HepG2 (cell line): ENCODE measurements around the gene PRSS33. TPM values are rescaled to one million over a fixed set of nuclear protein-coding genes. Genes with fewer than 3 reads are reported as not detected.

ENCODE experiments used
- BRD4 ChIP-seq: sonication (generic); formaldehyde crosslinking; IDR thresholded peaks from 2 replicates; pipeline ENCODE4 v1.4.0; 2020; ENCODE audit warnings: missing genetic modification reagents
- ELF3 ChIP-seq: IDR thresholded peaks from 2 replicates; pipeline ENCODE4 v1.6.1; 2016; ENCODE audit warnings: missing genetic modification reagents, missing compliant biosample characterization
- ERF ChIP-seq: IDR thresholded peaks from 2 replicates; pipeline ENCODE4 v1.6.1; 2018; ENCODE audit warnings: missing biosample characterization, missing genetic modification reagents
- HCFC1 ChIP-seq: fragments of 150-350 bp; IDR thresholded peaks from 2 replicates; pipeline ENCODE4 v1.6.1; 2014; ENCODE audit warnings: low read depth, low read length
- KDM4B ChIP-seq: sonication (generic); formaldehyde crosslinking; IDR thresholded peaks from 2 replicates; pipeline ENCODE4 v1.4.0; 2020; ENCODE audit warnings: missing genetic modification reagents
- NCOA1 ChIP-seq: sonication (generic); formaldehyde crosslinking; IDR thresholded peaks from 2 replicates; pipeline ENCODE4 v1.9.0; 2021; ENCODE audit warnings: missing genetic modification reagents
- PHF21A ChIP-seq: sonication (generic); formaldehyde crosslinking; IDR thresholded peaks from 2 replicates; pipeline ENCODE4 v1.5.0; 2020; ENCODE audit warnings: mild to moderate bottlenecking, missing genetic modification reagents
- POLR2A ChIP-seq, 2 experiments: IDR thresholded peaks; 2 replicates each; pipeline ENCODE4 v1.6.1; 2011; ENCODE audit warnings: low read depth in 2 of 2, low read length in 2 of 2, mild to moderate bottlenecking in 1 of 2, moderate library complexity in 1 of 2; ENCODE audit not compliant: insufficient read depth in 1 of 2
- ZBTB21 ChIP-seq: sonication (generic); formaldehyde crosslinking; IDR thresholded peaks from 2 replicates; pipeline ENCODE4 v1.4.0; 2020; ENCODE audit warnings: missing genetic modification reagents
- ZFP36L2 ChIP-seq: sonication (generic); formaldehyde crosslinking; IDR thresholded peaks from 2 replicates; pipeline ENCODE4 v1.4.0; 2020; ENCODE audit warnings: missing genetic modification reagents
- ZNF775 ChIP-seq: sonication (generic); formaldehyde crosslinking; IDR thresholded peaks from 2 replicates; pipeline ENCODE4 v1.4.0; 2020; ENCODE audit warnings: missing genetic modification reagents, mild to moderate bottlenecking, moderate library complexity, borderline replicate concordance
- ZNF878 ChIP-seq: sonication (generic); formaldehyde crosslinking; IDR thresholded peaks from 2 replicates; pipeline ENCODE4 v1.8.1; 2023; ENCODE audit warnings: mild to moderate bottlenecking, missing genetic modification reagents, moderate library complexity
- polyA plus RNA-seq, 8 experiments: library from polyadenylated mRNA; depleted of rRNA in 3 of 8; stranded (reverse) in 7 of 8; unstranded in 1 of 8; fragments of >200 nt; fragmentation: Illumina TruSeq in 4 of 8; extraction: Trizol in 4 of 8; gene quantifications; 2 replicates each; pipeline versions ENCODE4 v1.2.1 to v1.2.3, GENCODE V29; 2011 to 2016; ENCODE audit warnings: low read depth in 4 of 8, missing spikeins in 1 of 8, mixed read lengths in 1 of 8; ENCODE audit not compliant: insufficient read depth in 1 of 8
- total RNA-seq, 5 experiments: library from RNA; depleted of rRNA; stranded (reverse); fragments of >200 nt; fragmentation: Illumina TruSeq; extraction: Trizol; gene quantifications; 2 replicates each; pipeline ENCODE4 v1.2.3, GENCODE V29; 2016; ENCODE audit warnings: low read depth in 1 of 5
- TF ChIP-seq, protein P1 (sequence below), 2 experiments: sonication (generic) in 1 of 2; formaldehyde crosslinking in 1 of 2; IDR thresholded peaks; 2 replicates each; pipeline versions ENCODE4 v1.4.0 to v1.6.1; 2016 to 2020; ENCODE audit warnings: borderline replicate concordance in 1 of 2, low read depth in 1 of 2, mild to moderate bottlenecking in 1 of 2, missing genetic modification reagents in 1 of 2
- TF ChIP-seq, protein P2 (sequence below): IDR thresholded peaks from 2 replicates; pipeline ENCODE4 v1.4.0; 2020; ENCODE audit warnings: mild to moderate bottlenecking, missing genetic modification reagents
- TF ChIP-seq, protein P3 (sequence below): sonication (generic); formaldehyde crosslinking; IDR thresholded peaks from 2 replicates; pipeline ENCODE4 v1.4.0; 2020; ENCODE audit warnings: missing genetic modification reagents
- TF ChIP-seq, protein P4 (sequence below): sonication (generic); formaldehyde crosslinking; IDR thresholded peaks from 2 replicates; pipeline ENCODE4 v1.4.0; 2020; ENCODE audit warnings: missing genetic modification reagents

PRSS33 gene
- total and polyA plus RNA-seq, 2 of the 13 experiments (the other 11 are each of a cell fraction or from before 2014, with no cell fraction given): not detected

- TF ChIP-seq, protein P1, sequence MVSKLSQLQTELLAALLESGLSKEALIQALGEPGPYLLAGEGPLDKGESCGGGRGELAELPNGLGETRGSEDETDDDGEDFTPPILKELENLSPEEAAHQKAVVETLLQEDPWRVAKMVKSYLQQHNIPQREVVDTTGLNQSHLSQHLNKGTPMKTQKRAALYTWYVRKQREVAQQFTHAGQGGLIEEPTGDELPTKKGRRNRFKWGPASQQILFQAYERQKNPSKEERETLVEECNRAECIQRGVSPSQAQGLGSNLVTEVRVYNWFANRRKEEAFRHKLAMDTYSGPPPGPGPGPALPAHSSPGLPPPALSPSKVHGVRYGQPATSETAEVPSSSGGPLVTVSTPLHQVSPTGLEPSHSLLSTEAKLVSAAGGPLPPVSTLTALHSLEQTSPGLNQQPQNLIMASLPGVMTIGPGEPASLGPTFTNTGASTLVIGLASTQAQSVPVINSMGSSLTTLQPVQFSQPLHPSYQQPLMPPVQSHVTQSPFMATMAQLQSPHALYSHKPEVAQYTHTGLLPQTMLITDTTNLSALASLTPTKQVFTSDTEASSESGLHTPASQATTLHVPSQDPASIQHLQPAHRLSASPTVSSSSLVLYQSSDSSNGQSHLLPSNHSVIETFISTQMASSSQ (IDR thresholded peaks at IDR 0.05; ENCODE audit: low read depth): no peak
- TF ChIP-seq, protein P1 (CRISPR knock-in tag; IDR thresholded peaks at IDR 0.05; ENCODE audit: borderline replicate concordance): 0 out of 2 replicates have a peak, but pooled peaks have one; percentile 25
- TF ChIP-seq KDM4B (CRISPR knock-in tag): peak; percentile 75; the same call in 1 of the 2 replicates
- no peak for TF ChIP-seq ZNF775 (CRISPR knock-in tag)
- 0 out of 2 replicates have a peak, but pooled peaks have one; percentile 31 for TF ChIP-seq ZFP36L2 (CRISPR knock-in tag)
- TF ChIP-seq ZNF878 (CRISPR knock-in tag): no peak
- TF ChIP-seq HCFC1: peak; percentile 37
- TF ChIP-seq ERF (CRISPR knock-in tag): peak; percentile 53; the same call in 1 of the 2 replicates
- TF ChIP-seq ZBTB21 (CRISPR knock-in tag): no peak
- no peak for TF ChIP-seq PHF21A (CRISPR knock-in tag)
- TF ChIP-seq BRD4 (CRISPR knock-in tag): peak; percentile 94
- peak; percentile 70 for TF ChIP-seq NCOA1 (CRISPR knock-in tag)
- no peak for TF ChIP-seq ELF3 (CRISPR knock-in tag)
- TF ChIP-seq, protein P2, sequence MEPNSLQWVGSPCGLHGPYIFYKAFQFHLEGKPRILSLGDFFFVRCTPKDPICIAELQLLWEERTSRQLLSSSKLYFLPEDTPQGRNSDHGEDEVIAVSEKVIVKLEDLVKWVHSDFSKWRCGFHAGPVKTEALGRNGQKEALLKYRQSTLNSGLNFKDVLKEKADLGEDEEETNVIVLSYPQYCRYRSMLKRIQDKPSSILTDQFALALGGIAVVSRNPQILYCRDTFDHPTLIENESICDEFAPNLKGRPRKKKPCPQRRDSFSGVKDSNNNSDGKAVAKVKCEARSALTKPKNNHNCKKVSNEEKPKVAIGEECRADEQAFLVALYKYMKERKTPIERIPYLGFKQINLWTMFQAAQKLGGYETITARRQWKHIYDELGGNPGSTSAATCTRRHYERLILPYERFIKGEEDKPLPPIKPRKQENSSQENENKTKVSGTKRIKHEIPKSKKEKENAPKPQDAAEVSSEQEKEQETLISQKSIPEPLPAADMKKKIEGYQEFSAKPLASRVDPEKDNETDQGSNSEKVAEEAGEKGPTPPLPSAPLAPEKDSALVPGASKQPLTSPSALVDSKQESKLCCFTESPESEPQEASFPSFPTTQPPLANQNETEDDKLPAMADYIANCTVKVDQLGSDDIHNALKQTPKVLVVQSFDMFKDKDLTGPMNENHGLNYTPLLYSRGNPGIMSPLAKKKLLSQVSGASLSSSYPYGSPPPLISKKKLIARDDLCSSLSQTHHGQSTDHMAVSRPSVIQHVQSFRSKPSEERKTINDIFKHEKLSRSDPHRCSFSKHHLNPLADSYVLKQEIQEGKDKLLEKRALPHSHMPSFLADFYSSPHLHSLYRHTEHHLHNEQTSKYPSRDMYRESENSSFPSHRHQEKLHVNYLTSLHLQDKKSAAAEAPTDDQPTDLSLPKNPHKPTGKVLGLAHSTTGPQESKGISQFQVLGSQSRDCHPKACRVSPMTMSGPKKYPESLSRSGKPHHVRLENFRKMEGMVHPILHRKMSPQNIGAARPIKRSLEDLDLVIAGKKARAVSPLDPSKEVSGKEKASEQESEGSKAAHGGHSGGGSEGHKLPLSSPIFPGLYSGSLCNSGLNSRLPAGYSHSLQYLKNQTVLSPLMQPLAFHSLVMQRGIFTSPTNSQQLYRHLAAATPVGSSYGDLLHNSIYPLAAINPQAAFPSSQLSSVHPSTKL (CRISPR knock-in tag): 0 out of 2 replicates have a peak, but pooled peaks have one; percentile 14
- TF ChIP-seq, protein P3, sequence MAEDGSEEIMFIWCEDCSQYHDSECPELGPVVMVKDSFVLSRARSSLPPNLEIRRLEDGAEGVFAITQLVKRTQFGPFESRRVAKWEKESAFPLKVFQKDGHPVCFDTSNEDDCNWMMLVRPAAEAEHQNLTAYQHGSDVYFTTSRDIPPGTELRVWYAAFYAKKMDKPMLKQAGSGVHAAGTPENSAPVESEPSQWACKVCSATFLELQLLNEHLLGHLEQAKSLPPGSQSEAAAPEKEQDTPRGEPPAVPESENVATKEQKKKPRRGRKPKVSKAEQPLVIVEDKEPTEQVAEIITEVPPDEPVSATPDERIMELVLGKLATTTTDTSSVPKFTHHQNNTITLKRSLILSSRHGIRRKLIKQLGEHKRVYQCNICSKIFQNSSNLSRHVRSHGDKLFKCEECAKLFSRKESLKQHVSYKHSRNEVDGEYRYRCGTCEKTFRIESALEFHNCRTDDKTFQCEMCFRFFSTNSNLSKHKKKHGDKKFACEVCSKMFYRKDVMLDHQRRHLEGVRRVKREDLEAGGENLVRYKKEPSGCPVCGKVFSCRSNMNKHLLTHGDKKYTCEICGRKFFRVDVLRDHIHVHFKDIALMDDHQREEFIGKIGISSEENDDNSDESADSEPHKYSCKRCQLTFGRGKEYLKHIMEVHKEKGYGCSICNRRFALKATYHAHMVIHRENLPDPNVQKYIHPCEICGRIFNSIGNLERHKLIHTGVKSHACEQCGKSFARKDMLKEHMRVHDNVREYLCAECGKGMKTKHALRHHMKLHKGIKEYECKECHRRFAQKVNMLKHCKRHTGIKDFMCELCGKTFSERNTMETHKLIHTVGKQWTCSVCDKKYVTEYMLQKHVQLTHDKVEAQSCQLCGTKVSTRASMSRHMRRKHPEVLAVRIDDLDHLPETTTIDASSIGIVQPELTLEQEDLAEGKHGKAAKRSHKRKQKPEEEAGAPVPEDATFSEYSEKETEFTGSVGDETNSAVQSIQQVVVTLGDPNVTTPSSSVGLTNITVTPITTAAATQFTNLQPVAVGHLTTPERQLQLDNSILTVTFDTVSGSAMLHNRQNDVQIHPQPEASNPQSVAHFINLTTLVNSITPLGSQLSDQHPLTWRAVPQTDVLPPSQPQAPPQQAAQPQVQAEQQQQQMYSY (CRISPR knock-in tag): 0 out of 2 replicates have a peak, but pooled peaks have one; percentile 16
- TF ChIP-seq, protein P4, sequence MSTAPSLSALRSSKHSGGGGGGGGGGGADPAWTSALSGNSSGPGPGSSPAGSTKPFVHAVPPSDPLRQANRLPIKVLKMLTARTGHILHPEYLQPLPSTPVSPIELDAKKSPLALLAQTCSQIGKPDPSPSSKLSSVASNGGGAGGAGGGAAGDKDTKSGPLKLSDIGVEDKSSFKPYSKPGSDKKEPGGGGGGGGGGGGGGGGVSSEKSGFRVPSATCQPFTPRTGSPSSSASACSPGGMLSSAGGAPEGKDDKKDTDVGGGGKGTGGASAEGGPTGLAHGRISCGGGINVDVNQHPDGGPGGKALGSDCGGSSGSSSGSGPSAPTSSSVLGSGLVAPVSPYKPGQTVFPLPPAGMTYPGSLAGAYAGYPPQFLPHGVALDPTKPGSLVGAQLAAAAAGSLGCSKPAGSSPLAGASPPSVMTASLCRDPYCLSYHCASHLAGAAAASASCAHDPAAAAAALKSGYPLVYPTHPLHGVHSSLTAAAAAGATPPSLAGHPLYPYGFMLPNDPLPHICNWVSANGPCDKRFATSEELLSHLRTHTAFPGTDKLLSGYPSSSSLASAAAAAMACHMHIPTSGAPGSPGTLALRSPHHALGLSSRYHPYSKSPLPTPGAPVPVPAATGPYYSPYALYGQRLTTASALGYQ (CRISPR knock-in tag): no peak
- peak; percentile 71 to 80 for TF ChIP-seq POLR2A (IDR thresholded peaks at IDR 0.05; ENCODE audit: insufficient read depth in 1 of 2, low read depth in 2 of 2, low read length in 2 of 2)
Measured at GRCh38 chr16:2777231-2777902, 10.0 kb downstream of the PRSS33 start, which contains the start of gene ELOB (continued).
